Immature natural killer cell (primary cell): ENCODE data around the gene URB2. TPM values are rescaled to one million over a fixed set of nuclear protein-coding genes. Genes with fewer than 3 reads are reported as not detected.
"Not testable (repeated sequence)": the region's sequence is repeated elsewhere in the genome, so short reads cannot be mapped to it uniquely, and the experiment has no call there.

Experiments used
- DNase-seq, 3 donors: peaks; one replicate each; pipeline ENCODE4 v3.0.0; 2022; ENCODE audit warnings: mixed read lengths in 1 of 3
- H3K27ac Mint-ChIP-seq, 6 donors: one replicate each; pipeline ENCODE4 v1.8.0; 2020; ENCODE audit warnings: mixed read lengths in 6 of 6, mild to moderate bottlenecking in 5 of 6, inconsistent platforms in 4 of 6, moderate library complexity in 3 of 6
- H3K27me3 Mint-ChIP-seq, 3 donors: one replicate each; pipeline ENCODE4 v1.8.0; 2020 to 2021; ENCODE audit warnings: low read depth in 3 of 3, mild to moderate bottlenecking in 3 of 3, mixed read lengths in 3 of 3, moderate library complexity in 3 of 3, inconsistent platforms in 1 of 3
- H3K36me3 Mint-ChIP-seq, 3 donors: one replicate each; pipeline ENCODE4 v1.8.0; 2020; ENCODE audit warnings: mixed read lengths in 3 of 3, inconsistent platforms in 2 of 3, mild to moderate bottlenecking in 2 of 3
- H3K4me1 Mint-ChIP-seq, 2 donors: one replicate each; pipeline ENCODE4 v1.8.0; 2020; ENCODE audit warnings: inconsistent platforms in 2 of 2, mild to moderate bottlenecking in 2 of 2, mixed read lengths in 2 of 2, moderate library complexity in 1 of 2
- H3K4me3 Mint-ChIP-seq, 5 donors: one replicate each; pipeline ENCODE4 v1.8.0; 2020; ENCODE audit warnings: mild to moderate bottlenecking in 5 of 5, mixed read lengths in 5 of 5, inconsistent platforms in 3 of 5, moderate library complexity in 3 of 5
- H3K9me3 Mint-ChIP-seq, 6 donors: one replicate each; pipeline ENCODE4 v1.8.0; 2020; ENCODE audit warnings: mild to moderate bottlenecking in 6 of 6, mixed read lengths in 6 of 6, inconsistent platforms in 4 of 6, moderate library complexity in 3 of 6
- polyA plus RNA-seq, 3 donors: library from polyadenylated mRNA; unstranded; fragments of 300-500 nt; fragmentation: Illumina TruSeq; gene quantifications; one replicate each; pipeline ENCODE4 v1.2.3, GENCODE V29; 2021

URB2 gene
- polyA plus RNA-seq, 3 donors from 2014 or later, result 0.11 to 4.8 (median 1.5) TPM

GRCh38 chr1:229622641-229623120, 3.4 kb upstream of the URB2 start:
- H3K36me3 Mint-ChIP-seq, H3K9me3 Mint-ChIP-seq, H3K27ac Mint-ChIP-seq, DNase-seq, H3K4me3 Mint-ChIP-seq: not testable (repeated sequence)
- Mint-ChIP-seq H3K27me3 (peaks cover 8 to 13% (median 10%) of the 10 kb centered on the region in 3 donors), H3K4me1 (peaks cover 41 to 74% of the 10 kb centered on the region in 2 donors)

DNA sequence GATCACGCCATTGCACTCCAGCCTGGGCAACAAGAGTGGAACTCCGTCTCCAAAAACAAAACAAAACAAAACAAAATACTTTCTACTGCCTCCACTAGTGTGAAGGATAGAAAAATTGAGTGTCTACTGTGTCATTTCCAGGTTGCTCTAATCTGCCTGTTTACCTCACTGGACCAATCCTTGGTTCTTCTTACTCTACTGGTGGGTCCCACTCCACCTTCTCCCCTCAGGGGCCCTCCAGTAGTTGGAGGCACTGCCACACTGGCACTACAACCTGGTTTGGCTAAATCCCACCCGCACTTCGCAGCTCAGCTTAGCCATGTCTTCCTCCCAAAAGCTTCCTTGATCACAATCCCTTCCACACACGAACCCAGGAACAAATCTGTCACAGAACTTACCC, 2.8 kb upstream of the URB2 start:
- peaks cover 0 to 3% (median 0%) of the 10 kb centered on the region in 3 donors for H3K36me3 Mint-ChIP-seq
- peaks cover 8 to 13% (median 10%) of the 10 kb centered on the region in 3 donors for H3K27me3 Mint-ChIP-seq
- no peak for DNase-seq
- peaks cover 41 to 73% of the 10 kb centered on the region in 2 donors for H3K4me1 Mint-ChIP-seq
- H3K4me3 Mint-ChIP-seq, result no peak overlapping the region
- H3K9me3 Mint-ChIP-seq, result no peaks in the 10 kb centered on the region
- H3K27ac Mint-ChIP-seq, result peak overlapping the region in 2 of 6 donors; percentile 4 to 76

GRCh38 chr1:229623838-229624237, 2.2 kb upstream of the URB2 start:
- H3K4me1 Mint-ChIP-seq, result peaks cover 41 to 76% of the 10 kb centered on the region in 2 donors
- peak overlapping the region; percentile 11 to 95 (median 87) for H3K4me3 Mint-ChIP-seq
- H3K9me3 Mint-ChIP-seq, result no peaks in the 10 kb centered on the region
- DNase-seq, result no peak
- peaks cover 0 to 8% (median 0%) of the 10 kb centered on the region in 3 donors for H3K36me3 Mint-ChIP-seq
- peak overlapping the region in 1 of 6 donors; percentile 76 for H3K27ac Mint-ChIP-seq
- H3K27me3 Mint-ChIP-seq, result peaks cover 8 to 13% (median 10%) of the 10 kb centered on the region in 3 donors

DNA sequence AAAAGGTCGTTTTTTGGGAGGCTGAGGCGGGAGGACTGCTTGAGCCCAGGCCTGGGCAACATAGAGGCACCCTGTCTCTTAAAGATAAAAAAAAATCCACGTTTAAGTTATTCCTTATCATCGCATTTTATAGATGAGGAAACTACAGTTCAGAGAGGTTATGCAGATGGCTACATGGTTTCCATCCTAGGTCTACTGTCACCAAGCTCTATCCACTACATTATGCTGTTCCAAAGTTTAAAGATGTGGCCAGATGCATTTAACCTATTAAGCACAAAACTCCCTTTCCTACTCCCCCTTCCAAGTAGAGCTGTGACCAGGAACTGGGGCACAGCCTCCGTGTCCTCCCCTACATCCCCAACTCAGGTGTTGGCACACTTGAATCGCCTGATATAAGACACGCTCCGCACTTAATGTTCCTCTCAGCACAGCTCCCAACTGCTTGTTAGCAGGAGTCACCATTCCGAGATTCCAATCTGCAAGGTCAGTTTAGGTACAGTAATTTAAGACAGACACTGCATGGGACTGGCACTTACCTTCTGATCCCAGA, 1.5 kb upstream of the URB2 start:
- peaks cover 39 to 73% of the 10 kb centered on the region in 2 donors for H3K4me1 Mint-ChIP-seq
- peak overlapping the region; percentile 87 to 96 (median 95) for H3K4me3 Mint-ChIP-seq
- peaks cover 0 to 10% (median 0%) of the 10 kb centered on the region in 3 donors for H3K36me3 Mint-ChIP-seq
- DNase-seq, result no peak
- H3K9me3 Mint-ChIP-seq, result no peaks in the 10 kb centered on the region
- H3K27me3 Mint-ChIP-seq, result peaks cover 8 to 13% (median 10%) of the 10 kb centered on the region in 3 donors
- H3K27ac Mint-ChIP-seq, result peak overlapping the region; percentile 74 to 94 (median 92)

DNA sequence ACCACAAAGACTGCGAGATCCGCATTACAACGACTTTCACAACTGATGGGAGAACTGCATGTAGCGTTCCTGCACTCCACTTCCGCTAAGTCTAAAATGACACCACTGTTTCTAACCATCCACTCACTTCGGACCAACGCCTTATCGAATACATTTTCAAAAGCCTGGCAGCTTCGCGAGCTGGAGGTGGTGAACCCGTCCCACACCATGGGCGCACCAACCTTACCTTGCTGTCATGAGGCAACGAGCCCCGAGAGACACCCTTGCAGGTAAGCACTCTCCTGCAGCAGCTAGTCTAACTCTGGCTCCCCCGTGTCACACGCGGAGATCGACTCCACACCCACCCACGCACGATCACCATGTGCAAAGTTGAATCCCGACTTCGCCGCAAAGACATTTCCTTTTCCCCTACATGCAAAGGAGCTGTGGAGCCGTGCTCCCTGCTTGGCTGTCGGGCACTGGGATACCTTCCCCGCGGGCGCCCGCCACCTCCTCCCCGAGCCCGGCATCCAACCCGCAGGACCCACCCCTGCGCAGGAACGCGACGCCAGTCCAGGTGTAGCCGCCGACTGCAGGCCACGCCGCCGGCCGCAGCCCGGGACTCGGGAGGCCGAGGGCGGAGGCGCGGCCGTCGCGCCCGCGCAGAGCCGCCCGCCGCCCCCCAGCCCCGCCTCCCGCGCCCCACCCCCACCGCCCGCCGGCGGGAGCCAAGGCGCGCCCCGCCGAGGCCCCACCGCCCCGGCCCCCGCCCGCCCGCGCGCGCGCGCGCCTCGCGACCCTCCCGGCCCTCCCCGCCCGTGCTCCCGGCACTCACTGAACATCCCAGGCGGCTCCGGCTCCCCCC, 754 bp upstream of the URB2 start:
- DNase-seq, result peak; percentile 27 to 37 (median 35)
- Mint-ChIP-seq H3K27ac (peak overlapping the region; percentile 74 to 94 (median 92)), H3K4me3 (peak overlapping the region; percentile 87 to 96 (median 95)), H3K27me3 (peaks cover 8 to 12% (median 8%) of the 10 kb centered on the region in 3 donors), H3K9me3 (no peaks in the 10 kb centered on the region), H3K4me1 (peaks cover 36 to 66% of the 10 kb centered on the region in 2 donors), H3K36me3 (peaks cover 0 to 10% (median 3%) of the 10 kb centered on the region in 3 donors)

DNA sequence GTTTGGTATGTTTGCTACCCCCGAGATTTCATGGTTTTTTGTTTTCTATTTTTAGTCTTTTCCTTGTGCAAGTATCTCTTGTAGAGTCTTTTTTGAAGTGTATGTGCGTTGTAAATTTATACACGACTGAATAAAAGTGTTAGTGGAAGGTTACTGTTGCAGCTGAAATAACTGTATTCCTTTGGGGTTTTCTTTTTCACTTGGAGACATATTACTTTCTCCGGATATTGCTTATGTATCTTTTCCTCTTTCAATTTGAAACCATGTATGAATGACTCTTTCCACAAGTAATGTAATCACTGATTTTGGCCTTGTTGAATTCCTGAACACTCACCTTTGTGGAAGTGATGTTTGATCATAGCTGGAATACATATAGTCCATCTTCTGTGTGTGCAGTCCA, 956 bp downstream of the URB2 start:
- no peak for DNase-seq
- H3K27me3 Mint-ChIP-seq, result peaks cover 8 to 11% (median 8%) of the 10 kb centered on the region in 3 donors
- peak overlapping the region; percentile 92 to 97 (median 94) for H3K4me3 Mint-ChIP-seq
- peak overlapping the region; percentile 85 to 97 (median 93) for H3K27ac Mint-ChIP-seq
- H3K9me3 Mint-ChIP-seq, result no peaks in the 10 kb centered on the region
- peaks cover 34 to 50% of the 10 kb centered on the region in 2 donors for H3K4me1 Mint-ChIP-seq
- peaks cover 0 to 10% (median 3%) of the 10 kb centered on the region in 3 donors for H3K36me3 Mint-ChIP-seq

GRCh38 chr1:229629261-229629660, 3.2 kb downstream of the URB2 start:
- Mint-ChIP-seq H3K36me3 (peaks cover 0 to 12% (median 3%) of the 10 kb centered on the region in 3 donors), H3K4me1 (peaks cover 22 to 34% of the 10 kb centered on the region in 2 donors), H3K4me3 (no peak overlapping the region), H3K27ac (no peak overlapping the region), H3K9me3 (no peaks in the 10 kb centered on the region), H3K27me3 (peaks cover 8 to 11% (median 8%) of the 10 kb centered on the region in 3 donors)
- DNase-seq, result no peak

- no peak overlapping the region for H3K4me3 Mint-ChIP-seq
- peaks cover 12 to 24% of the 10 kb centered on the region in 2 donors for H3K4me1 Mint-ChIP-seq
- H3K27ac Mint-ChIP-seq, result no peak overlapping the region
- H3K36me3 Mint-ChIP-seq, result peaks cover 3 to 28% (median 8%) of the 10 kb centered on the region in 3 donors
- H3K27me3 Mint-ChIP-seq, result peaks cover 2 to 5% (median 2%) of the 10 kb centered on the region in 3 donors
- H3K9me3 Mint-ChIP-seq, result no peaks in the 10 kb centered on the region
- no peak for DNase-seq
These were observed 5.1 kb downstream of the URB2 start for GRCh38 chr1:229631148-229631547.

DNA sequence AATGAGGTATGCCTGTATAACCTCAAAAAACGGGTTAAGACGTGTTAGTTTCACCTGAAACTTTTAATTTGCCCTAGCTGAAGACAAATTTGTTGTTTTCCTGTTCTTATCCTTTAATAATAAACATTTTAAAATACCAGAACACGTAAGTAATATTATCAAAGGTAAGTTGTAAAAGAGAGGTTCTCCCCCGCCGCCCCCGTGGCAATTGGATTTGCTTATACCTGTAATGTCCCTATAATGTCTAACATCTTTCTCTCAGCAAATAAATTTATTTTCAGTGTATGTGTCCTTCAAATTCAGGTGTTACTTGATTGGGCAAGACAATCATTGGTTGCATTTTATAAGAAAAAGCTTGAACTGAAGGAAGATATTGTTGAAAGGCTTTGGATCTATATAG, 5.9 kb downstream of the URB2 start:
- Mint-ChIP-seq H3K27ac (no peak overlapping the region), H3K4me1 (peaks cover 6 to 18% of the 10 kb centered on the region in 2 donors), H3K36me3 (peaks cover 7 to 34% (median 9%) of the 10 kb centered on the region in 3 donors), H3K4me3 (no peak overlapping the region), H3K27me3 (peaks cover 0 to 2% (median 0%) of the 10 kb centered on the region in 3 donors), H3K9me3 (no peaks in the 10 kb centered on the region)
- DNase-seq, result no peak

DNA sequence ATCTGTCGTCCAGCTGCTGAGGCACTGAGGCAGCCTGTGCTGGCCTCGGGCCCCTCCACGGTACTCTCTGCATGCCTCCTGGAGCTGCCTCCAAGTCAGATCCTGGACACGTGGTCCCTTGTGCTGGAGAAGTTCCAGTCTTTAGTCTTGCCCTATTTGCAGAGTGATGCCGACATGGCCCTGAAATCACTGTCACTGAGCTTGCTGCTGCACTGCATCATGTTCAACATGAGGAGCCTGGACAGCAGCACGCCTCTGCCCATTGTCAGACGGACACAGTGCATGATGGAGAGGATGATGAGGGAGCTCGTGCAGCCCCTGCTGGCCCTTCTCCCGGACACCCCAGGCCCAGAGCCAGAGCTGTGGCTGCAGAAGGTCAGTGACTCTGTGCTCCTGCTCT, 10.0 kb downstream of the URB2 start:
- H3K4me3 Mint-ChIP-seq, result no peak overlapping the region
- H3K27me3 Mint-ChIP-seq, result peaks cover 0 to 2% (median 2%) of the 10 kb centered on the region in 3 donors
- H3K4me1 Mint-ChIP-seq, result peaks cover 5 to 11% of the 10 kb centered on the region in 2 donors
- no peak for DNase-seq
- H3K9me3 Mint-ChIP-seq, result no peaks in the 10 kb centered on the region
- peaks cover 7 to 44% (median 18%) of the 10 kb centered on the region in 3 donors for H3K36me3 Mint-ChIP-seq
- no peak overlapping the region for H3K27ac Mint-ChIP-seq

DNA sequence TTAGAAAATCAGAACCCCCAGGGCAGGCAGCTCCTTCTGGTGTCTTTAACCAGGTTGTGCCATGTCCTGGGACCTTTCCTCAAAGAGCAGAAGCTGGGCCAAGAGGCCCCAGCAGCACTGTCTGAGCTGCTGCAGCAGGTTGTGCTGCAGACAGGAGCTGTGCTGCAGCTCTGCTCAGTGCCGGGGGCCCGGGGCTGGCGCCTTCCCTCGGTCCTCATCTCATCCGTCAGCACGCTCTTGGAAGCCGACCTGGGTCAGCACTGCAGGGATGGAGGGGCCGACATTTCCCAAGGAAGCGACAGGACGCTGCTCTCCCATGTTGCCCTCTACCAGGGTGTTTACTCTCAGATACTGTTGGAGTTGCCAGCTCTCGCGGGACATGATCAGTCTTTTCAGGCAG, 11.7 kb downstream of the URB2 start:
- Mint-ChIP-seq H3K27ac (no peak overlapping the region), H3K36me3 (peaks cover 7 to 39% (median 18%) of the 10 kb centered on the region in 3 donors), H3K9me3 (no peaks in the 10 kb centered on the region), H3K27me3 (peaks cover 0 to 2% (median 2%) of the 10 kb centered on the region in 3 donors), H3K4me3 (no peak overlapping the region), H3K4me1 (peaks cover 5 to 11% of the 10 kb centered on the region in 2 donors)
- no peak for DNase-seq

DNA sequence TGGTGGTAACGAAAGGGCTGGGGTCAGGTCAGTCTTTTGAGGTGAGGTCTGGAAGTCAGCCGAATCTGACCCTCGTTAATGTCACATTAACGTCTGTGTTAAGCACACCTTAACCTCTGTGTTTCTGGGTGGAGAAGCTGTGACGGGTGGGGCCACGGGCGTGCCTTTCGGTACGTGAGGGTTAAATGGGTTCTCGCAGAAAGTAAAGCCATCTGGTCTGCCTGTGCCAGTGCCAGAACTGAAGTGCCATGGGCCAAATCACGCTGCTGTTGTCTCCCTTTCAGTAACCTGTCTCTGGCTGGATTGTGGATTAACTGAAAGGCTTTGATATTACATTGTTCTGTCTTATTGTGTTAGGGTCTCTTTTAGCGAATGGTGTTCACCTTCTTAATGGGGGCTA, 14.4 kb downstream of the URB2 start:
- peak overlapping the region in 1 of 6 donors; percentile 10 for H3K27ac Mint-ChIP-seq
- peaks cover 11 to 36% (median 21%) of the 10 kb centered on the region in 3 donors for H3K36me3 Mint-ChIP-seq
- H3K27me3 Mint-ChIP-seq, result peaks cover 0 to 3% (median 2%) of the 10 kb centered on the region in 3 donors
- no peak for DNase-seq
- H3K9me3 Mint-ChIP-seq, result no peaks in the 10 kb centered on the region
- H3K4me1 Mint-ChIP-seq, result peaks cover 5 to 11% of the 10 kb centered on the region in 2 donors
- H3K4me3 Mint-ChIP-seq, result no peak overlapping the region

- H3K27ac Mint-ChIP-seq, result no peak overlapping the region
- peaks cover 6 to 33% (median 21%) of the 10 kb centered on the region in 3 donors for H3K36me3 Mint-ChIP-seq
- H3K4me1 Mint-ChIP-seq, result peaks cover 5 to 11% of the 10 kb centered on the region in 2 donors
These were observed 15.3 kb downstream of the URB2 start for GRCh38 chr1:229641306-229641705.

GRCh38 chr1:229642376-229642775, 16.3 kb downstream of the URB2 start:
- peaks cover 9 to 35% (median 21%) of the 10 kb centered on the region in 3 donors for H3K36me3 Mint-ChIP-seq
- no peak overlapping the region for H3K4me3 Mint-ChIP-seq
- peaks cover 0 to 3% (median 2%) of the 10 kb centered on the region in 3 donors for H3K27me3 Mint-ChIP-seq
- H3K4me1 Mint-ChIP-seq, result peaks cover 5 to 11% of the 10 kb centered on the region in 2 donors
- no peaks in the 10 kb centered on the region for H3K9me3 Mint-ChIP-seq
- no peak for DNase-seq
- no peak overlapping the region for H3K27ac Mint-ChIP-seq

More at GRCh38 chr1:229641306-229641705, 15.3 kb downstream of the URB2 start:
- Mint-ChIP-seq H3K9me3 (no peaks in the 10 kb centered on the region), H3K4me3 (no peak overlapping the region), H3K27me3 (peaks cover 0 to 3% (median 3%) of the 10 kb centered on the region in 3 donors)
- DNase-seq, result no peak
